Hematopoietic multipotent progenitor cell treated with erythropoietin and hydrocortisone succinate and interleukin-3 and kit ligand, for 8 days (in vitro differentiated cells): ENCODE data around the gene LPAR5.

Experiments used
- DNase-seq: peaks from one replicate; pipeline ENCODE4 v3.0.0-alpha.2; 2015

LPAR5 gene

DNA sequence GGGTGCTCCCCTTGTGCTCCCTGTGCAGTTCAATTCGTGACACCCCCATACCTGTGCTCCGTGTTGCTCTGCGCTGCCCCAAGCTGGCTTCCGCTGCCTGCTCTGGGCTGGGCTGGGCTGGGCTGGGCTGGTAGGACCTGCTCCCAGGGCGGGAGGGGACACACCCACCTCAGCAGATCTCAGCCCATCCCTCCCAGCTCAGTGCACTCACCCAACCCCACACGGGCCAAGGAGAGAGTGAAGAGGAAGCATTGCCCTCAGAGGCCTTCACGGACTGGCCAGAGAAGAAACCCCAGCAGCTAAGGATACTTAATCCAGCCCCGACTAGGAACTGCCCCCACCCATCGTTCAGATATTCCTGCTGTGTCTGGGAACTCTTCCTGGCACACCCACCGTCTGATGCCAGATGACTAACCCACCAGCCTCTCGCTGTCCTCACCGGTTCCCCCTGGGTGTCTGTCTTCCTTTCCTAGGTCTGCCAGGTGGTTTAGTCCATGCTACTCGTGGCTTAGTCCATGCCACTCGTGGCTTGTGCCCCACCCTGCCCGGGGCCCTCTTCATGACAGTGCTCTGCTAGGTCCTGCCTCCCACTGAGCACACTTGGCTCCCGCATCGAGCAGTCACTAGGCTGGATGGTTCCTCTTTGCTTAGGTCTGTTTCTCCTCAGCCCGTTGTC, at the start of gene LPAR5:
TSS of gene LPAR5 (minus strand) at position 104 of the 676 bp plus-strand sequence. CDS start 14,711 bp downstream, outside the sequence.
- peak; percentile 89 for DNase-seq

DNA sequence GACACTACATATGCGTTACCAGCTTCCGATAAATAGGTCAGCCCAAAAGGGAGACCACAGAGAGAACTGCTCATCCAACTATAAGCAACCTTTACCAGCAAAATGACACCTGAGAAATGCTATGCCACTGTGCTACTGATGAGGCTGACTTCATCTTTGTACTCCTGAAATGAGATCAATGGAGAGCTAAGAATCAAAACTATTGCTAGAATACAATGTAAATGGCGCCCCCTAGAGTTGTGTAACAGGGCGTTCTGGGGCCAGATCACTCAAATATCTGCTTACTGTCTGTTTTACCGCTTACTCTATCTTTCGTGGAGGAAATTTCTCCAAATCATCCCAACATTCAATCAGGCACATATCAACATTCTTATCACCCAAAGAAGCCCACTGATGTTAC, 48.9 kb upstream of the LPAR5 start:
- peak; percentile 75 for DNase-seq

DNA sequence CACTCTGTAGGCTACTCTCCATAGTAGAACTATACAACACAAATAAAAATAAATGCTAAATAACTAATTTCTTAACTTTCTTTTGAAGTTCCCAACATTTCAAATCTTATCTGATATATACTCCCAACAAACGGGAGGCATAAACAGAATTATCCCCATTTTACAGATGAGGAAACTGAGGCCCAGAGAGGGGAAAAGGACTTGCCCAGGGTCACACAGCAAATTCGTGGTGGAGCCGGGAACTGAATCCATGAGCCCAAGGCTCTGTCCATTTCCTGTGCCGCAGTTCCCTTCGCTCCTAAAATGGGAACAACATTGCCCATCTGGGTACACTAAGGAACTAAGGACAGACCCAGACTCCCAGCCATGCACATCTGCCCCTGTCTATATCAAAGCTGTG, 41.2 kb upstream of the LPAR5 start:
- DNase-seq: no peak

DNA sequence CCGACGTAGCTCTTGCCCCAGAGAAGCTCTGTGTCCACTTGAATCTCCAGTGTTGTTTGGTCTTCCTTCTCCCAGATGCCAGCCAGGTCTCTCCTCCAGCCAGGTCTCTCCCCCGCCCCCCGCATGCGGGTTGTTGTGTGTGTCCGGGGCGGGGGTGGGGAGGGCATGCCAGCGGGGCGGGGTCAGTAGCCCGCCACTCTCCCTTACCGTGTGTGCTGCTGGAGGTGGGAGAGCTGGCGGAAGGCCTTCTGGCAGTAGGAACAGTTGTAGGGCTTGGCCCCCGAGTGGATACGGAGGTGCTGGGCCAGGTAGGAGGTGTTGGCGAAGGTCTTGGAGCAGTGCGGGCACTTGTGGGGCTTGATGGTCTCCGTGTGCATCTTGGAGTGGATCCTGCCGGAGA, 36.4 kb upstream of the LPAR5 start:
- DNase-seq: no peak

DNA sequence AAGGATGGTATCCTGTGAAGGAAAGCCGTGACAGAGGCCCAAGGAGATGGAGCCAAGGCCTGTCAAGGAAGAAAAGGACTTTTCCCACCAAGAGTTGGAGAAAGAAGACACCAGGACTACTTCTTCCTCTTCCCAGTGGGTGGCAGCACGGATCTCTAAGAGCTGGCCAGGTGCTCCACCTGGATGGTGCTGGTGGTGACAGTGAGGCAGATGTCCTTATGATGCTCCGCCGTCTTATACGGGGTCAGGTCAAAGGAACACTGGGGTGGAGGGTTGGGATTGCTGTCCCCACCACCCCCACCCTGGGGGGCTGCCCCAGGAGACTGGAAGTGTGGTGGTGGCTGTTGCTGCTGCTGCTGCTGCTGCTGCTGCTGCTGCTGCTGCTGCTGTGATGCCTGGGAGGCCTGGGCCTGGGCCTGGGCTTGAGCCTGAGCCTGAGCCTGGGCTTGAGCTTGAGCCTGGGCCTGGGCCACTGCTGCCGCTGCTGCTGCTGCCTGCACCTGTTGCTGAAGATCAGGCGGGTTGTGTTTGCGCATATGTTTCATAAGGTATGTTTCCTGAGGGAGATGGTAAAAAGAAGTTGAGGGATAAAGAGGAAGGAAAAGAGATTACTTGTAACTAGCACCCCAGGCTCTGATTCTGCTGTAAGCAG, 31.9 kb upstream of the LPAR5 start:
- no peak for DNase-seq

DNA sequence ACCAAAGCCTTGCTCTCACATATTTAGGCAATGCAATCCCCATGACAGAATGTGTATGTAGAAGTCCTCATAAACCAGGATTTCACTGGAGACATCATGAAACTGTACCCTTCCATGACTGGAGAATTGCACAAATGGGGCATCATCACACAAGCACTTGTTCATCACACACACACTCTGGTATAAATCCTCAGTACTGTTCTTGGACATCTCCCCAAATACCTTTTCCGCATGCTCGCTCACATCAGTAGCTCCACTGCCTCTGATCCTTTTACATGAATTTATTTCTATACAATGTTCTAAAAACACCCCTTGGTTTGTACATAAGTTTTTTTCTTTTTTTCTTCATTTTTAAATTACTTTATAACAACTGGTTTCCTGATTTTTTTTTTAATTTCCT, 30.5 kb upstream of the LPAR5 start:
- no peak for DNase-seq

DNA sequence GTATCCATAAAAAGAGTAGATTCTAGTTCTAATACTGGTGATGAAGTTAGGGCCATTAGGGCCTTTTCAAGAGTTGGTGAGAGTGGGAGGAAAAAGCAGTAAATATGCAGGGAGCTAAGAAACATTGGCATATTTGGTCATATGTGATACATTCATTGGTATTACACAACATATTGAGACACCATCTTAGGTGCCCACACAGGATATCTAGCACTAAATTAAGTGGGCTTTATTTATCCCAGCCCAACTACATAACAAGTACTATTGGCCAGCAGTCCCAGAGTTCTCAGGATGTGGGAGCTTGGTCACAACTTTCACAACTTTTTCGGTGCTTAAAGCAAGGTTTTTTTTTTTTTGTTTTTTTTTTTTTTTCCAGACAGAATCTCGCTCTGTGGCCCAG, 29.1 kb upstream of the LPAR5 start:
- DNase-seq: no peak

DNA sequence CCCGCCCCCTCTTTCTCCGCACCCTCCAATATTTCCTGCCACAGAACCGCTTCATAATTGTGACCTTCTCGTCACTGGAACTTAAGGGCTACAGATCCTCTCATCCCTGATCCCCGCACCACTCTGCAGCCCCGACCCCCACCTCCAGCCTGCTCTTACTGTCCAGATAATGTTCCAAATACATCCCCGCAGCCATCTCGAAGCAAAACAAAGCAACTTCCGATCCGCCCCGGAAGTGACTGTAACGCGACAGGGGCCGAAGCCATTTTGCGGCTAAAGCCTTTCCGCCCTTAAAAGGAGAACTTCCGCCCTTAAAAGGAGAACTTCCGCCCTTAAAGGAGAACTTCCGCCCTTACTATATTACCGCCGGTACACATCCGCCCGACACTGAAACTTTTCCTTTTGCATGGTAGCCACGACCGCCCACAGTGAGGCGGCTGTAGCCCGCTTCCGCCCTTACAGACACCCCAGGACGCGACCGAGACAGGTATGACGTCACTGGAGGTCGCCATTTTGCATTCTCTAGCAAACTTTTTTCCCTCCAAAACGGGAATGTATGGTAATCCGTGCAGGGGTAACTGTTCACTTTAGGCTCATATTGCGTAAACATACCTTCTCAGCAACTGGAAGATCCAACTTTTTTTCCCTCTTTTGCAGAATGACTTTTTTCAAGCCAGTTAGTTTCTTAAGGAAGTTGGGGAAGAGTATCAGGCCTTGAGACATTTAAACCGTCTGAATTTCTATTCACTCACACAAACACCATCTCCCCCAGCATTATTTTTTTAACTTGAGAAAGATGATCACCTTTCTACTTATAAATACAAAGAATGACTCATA, 27.4 kb upstream of the LPAR5 start, which contains the start of gene ING4:
TSS of gene ING4 (minus strand) at position 214 of the 837 bp plus-strand sequence. CDS start at position 196, 18 bp downstream.
- peak; percentile 100 for DNase-seq

DNA sequence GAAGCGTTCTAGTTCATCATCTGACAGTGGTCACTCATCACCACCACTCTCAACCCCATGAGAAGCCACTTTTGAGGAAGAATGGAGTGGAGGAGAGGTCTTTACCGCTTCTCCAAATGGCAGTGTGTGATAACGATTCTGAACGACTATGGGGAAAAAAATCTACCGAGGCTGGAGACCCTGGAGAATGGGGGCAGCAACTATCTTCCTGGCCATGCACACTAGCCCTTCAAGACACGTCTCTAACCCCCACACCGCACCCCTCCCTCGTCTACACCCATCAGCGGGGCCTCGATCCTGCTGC, 26.8 kb upstream of the LPAR5 start:
- no peak for DNase-seq

DNA sequence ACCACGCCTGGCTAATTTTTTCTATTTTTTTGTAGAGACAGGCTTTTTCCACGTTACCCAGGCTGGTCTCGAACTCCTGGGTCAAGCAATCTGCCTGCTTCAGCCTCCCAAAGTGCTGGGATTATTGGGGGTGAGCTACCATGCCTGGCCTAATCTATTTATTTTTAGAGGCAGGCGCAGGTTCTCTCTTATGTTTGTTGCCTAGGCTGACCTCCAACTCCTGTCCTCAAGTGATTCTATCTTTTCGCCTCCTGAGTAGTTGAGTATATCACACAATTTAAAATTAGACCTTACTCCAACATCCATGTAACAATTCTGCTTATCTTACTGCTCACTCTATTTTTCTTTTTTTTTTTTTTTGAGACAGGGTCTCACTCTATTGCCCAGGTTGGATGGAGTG, 18.2 kb upstream of the LPAR5 start:
- no peak for DNase-seq

DNA sequence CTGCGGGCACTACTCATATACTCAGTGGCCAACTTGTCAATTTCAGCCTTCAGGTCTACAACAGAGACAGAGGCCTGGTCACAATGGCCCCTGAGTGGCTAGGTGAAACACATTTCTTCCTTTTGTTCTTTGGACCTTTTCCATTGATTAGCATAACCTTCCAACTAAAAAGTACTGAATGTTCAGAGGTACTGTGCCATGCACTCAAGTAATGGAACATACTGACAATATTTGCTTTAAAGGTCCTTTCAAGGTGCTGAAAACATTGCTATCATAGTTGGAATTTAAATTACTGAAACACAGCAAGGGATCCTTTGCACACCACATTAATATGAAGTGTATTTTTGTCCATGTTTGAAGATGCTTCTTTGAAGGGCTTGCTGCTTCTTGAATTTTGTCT, 17.6 kb upstream of the LPAR5 start:
- no peak for DNase-seq

DNA sequence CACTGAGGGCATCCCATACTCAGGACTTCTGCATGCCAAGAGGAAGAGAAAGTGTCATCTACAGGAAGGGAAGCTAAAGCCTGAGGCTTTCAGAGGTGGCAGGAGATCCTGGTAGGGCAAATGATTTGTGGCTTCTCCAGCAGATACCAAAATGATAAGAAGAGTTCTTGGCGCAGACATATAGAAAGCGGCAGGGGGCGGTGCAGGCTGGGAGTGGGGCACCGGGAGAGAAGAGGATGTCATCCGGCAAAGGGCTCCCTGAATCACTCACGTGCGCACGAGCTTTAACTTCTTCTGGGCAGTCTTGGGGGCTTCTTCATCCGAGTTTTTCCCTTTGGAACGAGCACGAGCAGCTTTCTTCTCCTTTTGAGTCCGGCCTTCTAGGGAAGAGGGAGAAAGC, 16.6 kb upstream of the LPAR5 start:
- no peak for DNase-seq

DNA sequence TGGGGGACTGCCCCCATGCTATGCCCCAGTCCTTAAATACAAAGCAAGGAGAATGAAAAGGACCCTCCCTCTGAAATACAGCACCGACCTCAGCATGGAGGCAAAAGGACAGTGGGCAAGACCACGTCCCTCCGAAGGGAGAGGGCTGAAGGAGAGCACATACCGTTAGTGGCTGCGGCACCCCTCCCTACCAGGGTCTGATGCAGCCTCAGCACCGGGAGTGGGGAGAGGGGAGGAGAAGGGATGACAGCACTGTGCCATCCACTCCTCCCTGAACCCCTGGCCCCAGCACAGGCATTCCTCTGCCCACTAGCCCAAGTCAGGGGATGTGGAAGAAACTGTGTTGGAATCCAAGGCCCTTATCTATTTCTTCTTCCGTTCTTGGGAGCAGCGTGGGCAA, 15.1 kb upstream of the LPAR5 start:
- no peak for DNase-seq

DNA sequence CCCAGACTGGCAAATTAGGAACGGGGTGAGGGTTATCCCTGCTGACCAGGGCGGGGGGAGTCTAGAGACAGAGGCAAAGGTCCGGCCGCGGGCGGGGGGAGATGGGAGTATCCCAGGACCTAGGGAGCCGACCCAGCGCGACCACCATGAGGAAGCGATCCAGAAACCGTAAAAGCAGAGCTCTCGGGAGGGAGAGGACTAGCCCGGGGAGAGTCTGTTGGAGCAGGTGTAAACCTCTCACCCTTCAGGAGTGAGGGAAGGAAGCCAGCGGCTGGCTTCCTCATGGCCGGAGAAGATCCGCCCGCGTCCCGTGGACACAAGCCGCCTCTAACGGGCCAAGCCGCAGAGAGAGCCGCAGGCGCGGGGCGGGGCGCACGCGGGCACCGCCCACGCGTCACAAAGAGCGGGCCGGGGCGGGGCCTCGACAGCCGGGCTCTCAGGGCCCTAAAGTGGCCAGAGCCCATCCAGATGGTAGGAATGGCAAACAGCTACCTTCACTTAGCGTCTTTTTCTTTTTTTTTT, 11.4 kb upstream of the LPAR5 start, which contains the start of gene ACRBP:
TSS of gene ACRBP (minus strand) at position 350 of the 522 bp plus-strand sequence. CDS start at position 284, 66 bp downstream.
- peak; percentile 78 for DNase-seq

DNA sequence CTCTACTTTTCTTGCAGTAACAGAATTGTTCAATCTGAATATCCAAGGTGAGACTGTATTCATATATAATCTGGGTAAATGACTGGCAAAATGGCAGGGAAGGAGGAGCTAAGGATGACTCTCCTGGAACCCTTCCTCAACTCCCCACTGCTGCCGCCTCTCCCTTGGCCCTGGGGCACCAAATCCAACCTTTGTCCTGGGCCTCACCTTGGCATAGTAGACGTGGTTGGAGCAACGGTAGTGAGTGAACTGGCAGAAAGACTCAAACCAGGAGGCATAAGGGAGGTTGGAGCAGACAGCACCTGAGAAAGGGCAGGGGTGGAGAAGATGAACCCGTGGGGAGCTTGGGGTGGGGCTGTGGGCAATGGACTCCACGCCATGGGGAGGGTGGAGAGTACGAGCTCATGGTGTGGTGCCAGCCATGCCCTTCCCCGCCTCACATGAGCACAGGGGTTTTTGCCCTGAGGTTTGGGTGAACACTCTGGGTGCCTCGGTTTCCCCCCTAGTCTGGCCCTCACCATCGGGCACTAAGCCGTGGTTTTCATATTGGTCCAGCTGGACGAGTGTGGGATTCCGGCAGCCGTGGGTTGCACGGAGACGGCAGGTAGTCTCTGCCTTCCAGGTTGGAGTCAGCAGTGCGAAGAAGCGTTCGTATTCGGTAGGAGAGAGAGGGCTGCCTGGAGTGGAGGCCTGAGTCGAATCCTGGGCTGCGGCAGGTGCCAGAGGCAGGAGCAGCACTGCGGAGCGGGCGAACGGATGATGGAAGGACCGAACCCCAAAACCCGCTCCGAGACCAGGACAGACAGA, 10.7 kb upstream of the LPAR5 start:
- DNase-seq: no peak

DNA sequence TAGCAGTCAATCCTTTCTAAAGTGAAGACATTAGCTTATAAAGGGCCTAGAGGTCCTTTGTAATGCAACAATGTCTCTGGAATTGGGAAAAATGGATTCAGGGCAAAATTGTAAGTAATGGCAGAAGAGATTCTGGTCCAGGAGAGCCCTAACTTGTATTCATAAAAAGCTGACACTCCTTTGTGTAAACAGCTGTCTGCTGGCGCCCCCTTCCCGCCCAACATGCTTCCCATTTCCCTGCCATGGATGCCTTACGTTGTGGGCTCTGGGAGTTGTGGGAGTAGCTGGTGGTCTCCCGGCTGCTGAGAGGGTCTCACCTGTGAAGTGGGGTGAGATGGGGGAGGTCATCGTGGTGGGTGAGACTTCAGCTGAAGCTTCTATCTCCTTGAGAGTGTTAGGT, 9.1 kb upstream of the LPAR5 start:
- DNase-seq: peak; percentile 12

DNA sequence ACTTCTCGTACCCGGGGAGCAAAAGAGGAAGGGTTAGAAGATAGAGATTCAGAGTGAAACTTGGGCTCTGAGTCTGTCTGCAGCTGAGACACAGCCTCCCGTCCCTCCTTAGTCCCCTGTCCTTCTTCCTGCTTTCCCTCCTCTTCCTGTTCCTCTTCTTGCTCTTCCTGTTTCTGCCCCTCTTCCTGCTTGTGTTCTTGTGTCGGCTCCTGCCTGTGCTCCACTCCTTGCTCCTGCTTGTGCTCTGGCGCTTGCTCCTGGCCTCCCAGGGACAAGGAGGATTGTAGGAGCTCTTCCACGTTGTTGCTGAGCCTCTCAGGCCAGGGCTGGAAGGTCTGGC, 8.5 kb upstream of the LPAR5 start:
- no peak for DNase-seq

DNA sequence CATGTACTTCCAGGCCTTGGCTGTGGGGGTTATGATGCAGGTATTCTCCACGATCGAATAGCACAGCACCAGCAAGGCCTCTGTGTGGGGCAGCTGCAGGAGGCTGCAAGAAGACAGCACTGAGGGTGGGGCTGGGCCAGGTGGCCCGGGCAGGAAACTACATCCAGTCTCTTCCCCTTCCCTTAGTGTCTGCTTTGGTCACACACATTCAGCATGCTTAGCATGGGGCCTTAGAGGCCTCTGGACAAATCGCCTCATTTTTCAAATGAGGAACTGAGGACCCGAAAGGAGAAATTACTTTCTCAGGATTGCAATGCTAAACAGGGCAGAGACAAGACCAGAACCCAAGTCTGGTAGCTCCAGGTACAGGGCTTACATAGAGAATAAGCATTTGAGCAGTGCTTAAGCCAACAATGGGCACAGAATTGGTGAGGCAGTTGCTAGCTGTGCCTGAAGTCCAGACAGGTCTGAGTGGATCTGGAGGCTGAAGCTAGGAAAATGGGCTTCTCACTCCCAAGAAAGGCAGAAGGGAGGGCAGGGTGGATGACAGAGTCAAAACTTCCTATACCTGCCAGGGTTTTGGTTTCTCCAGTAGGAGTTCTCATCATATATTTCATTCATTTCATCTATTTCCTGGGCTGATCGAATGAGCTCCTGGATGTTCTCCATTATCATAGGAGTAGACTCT, 8.0 kb upstream of the LPAR5 start:
- DNase-seq: no peak

DNA sequence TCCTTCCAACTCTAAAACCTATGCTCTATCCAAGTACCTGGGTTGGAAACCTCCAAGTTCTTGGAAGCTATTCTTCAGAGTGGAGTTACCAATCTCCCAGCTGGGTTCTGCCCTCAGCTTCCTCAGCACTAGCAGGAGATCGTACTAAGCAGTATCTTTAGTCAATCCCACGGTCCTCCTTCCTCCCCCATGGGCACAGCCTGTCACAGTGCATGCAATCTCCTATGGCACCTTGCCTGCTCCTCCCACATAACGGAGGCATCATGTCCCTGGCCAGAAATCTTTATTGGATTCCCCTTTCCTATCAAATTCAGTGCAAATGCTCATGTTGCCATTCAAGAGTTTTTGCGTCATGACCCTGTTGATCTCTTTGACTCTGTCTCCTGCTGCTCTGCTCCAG, 5.4 kb upstream of the LPAR5 start:
- peak; percentile 36 for DNase-seq

DNA sequence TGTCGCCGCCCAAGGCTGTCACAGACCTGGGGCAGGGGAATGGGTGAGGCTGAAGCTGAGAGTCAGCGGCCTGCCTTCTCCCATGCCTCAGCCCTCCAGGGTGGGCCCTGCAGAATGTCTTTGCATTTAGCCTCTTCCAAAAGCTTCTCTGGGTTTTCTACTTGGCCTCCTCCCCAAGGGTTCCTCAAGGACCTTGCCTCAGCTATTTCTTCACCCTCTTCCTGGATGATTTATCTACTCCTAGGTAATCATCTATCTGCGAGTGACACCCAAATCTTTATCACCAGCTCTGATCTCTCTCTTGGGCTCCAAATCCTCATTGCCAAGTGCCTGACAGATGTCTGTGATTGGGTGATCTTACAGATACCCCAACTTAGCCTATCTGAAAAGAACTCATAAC, 4.7 kb upstream of the LPAR5 start:
- no peak for DNase-seq

DNA sequence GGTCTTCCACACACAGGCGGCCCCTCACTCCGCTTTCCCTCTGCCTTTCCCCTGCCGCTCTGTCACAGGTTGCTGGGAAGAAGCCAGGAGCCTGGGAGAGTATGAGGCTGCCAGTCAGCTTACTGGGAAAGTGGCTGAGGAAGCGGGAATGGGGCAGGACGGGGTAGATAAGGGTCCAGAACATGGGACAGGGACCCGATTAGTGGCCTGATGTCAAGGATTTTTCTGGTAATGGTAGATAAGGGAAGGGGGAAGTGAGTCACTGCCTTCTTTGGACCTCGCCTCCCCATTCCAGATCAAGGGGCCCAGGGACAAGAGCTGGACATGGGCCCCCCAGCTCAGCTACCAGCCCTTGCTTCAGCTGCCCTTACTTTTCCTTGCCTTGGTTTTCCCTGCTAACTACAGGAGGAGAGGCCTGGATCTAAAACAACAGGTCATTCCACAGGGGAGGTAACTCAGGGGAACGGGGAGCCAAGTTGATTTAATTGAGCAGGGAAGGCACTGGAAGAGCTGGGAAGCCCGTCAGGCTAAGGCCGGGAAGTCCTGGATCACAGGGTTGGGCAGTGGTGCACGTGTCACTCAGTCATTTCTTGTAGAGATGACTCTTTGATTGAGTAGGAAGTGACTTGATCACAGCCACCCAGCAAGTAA, 3.5 kb upstream of the LPAR5 start:
- DNase-seq: peak; percentile 75

DNA sequence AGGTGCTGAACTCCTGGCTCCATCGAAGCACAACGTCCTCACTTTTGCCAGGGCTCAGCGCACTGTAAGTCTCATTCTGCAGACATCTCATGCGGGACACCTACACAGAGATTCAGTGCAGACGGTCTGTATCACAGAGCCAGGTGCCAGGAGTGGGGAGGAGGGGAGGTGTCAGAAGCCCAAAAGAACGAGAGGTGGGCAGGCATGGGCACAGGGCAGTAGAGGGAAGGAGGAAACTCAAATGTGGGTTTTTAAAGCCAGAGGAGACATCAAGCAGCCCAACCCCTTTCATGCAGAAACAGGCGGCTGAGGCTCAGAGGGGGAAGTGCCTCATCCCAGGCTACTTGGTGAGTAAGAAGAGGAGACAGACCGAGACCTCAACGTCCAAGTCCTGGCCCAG, 2.5 kb upstream of the LPAR5 start:
- peak; percentile 35 for DNase-seq
